ENCODE data around the gene PHEX.

PHEX gene

DNA sequence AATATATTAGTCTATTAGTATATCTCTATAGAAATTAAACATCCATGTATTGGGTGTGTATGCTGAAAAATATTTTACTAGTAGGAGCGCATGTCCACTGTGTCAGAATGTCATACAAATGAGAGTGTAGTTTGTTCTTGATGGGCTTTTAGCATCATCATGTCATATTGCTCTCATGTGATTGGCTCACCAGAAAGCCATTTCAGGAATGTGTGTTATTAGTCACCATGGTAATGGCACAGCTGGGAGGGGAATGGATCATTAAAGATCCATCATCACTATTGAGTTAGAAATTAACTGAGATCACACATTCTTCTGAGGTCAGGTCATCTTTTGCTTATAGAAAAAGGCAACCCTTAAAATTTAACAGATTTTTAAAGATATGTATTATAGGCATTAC is 77.3 kb downstream of the PHEX start:
- no peak for DNase-seq

DNA sequence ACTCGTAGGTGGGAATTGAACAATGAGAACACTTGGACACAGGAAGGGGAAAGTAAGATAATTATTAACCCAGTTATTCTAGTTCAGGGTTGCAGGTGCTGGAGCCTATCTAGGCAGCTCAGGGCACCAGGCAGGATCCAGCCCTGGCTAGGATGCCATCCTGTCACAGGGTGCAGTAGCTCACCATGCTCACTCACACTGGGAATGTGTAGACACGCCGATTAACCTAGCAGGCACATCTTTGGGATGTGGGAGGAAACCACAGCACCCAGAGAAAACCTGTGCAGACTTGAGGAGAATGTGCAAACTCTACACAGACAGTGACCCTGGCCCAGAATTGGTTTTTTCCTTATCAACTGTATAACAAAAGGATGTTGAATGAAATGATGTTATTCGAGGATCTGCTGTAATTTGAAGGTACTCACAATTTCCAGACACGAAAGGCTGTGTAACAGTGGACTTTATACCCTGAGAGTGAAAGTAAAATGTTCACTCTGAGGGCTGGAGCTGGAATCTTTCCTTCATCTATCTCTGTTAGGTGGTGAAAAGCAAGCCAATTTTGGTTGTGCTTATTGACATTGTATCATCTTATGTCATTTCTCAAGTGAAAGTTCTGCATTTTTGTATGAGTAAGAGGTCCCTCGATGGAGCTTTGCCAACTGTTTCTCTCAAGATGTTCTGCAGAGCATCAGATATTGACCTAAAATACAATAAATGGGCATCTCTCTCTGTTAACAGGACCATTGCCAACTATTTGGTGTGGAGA is 78.8 kb downstream of the PHEX start:
- DNase-seq, result no peak

DNA sequence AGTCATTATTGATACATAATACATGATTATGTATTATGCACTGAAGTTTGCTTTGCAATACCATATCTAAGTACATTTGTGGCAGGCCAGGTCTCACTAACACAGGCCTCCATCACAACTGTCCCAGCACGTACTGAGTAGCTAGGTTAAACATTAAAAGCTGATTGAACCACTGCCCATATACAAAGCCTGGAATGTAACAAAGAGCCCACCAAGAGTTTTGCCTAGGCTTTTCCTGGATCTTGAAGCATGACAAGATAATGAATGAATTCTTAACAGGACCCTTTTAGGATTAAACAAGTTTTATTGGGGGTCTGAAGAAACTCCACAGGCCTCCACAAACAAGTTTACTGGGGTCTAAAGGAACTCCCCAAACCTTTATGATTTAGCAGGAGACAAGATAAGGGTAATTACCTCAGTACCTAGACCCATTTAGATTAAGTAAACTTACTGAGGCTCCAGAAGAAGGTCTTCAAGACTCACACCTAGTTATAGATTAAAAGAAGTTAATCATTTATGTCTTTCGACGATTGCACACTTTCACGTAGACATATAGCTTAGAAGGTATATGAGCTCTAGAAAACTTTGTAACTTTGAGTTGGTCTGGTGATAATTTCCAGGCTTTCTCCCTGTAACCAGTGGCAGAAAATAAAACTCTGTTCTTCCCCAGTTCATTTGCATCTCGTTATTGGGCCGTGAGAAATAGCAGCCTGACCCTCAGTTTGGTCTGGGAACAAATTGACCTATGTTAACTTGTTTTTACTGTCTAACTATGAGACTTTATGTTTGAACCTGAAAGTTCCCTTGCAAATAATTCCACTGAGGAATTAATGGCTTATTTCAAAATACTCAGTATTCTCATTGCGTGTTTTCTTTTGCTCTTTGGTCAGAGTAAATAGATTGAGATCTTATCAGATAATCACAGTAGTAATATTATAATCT is 84.8 kb downstream of the PHEX start:
- no peak for DNase-seq

GRCh38 chrX:22117633-22118032 is 85.5 kb downstream of the PHEX start:
- DNase-seq, result no peak

- no peak for DNase-seq
These were observed 86.2 kb downstream of the PHEX start for GRCh38 chrX:22118161-22118830.

DNA sequence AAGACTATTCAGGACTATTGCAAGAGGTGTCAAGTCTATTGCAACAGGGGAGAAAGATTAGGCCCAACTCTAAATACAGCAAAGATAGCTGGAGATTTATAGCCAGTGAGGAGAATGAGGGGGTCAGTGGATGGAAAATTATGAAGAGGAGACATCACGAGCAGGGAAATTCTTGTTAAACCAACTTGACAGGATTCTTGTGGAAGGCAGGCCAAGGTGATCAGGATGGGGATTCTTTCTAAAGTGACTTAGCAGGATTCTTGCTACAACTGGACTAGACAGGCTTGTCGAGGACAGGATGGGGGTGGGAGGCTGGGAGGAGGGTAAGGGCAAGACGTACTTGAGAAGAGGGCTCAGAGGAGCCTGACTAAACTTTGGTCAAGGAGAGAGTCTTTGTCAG is 89.0 kb downstream of the PHEX start:
- DNase-seq, result no peak

DNA sequence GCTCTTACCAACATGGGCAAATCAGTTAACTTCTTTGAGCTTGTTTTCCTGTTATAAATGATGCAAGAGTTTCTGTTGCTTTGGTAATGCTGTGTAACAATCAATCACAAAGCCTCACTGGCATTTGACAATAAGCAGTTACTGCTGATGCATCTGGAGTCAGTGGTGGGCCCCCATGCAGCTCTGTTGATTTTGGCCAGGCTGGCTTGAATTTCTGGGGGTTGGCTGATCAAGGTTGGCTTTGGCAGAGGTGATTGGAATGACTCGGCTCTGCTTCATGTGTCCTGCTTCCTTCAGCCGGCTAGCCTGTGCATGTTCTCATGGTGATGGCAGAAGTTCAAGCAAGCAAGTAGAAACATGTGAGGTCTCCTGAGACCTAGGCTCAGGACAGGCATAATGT is 90.4 kb downstream of the PHEX start:
- no peak for DNase-seq

DNA sequence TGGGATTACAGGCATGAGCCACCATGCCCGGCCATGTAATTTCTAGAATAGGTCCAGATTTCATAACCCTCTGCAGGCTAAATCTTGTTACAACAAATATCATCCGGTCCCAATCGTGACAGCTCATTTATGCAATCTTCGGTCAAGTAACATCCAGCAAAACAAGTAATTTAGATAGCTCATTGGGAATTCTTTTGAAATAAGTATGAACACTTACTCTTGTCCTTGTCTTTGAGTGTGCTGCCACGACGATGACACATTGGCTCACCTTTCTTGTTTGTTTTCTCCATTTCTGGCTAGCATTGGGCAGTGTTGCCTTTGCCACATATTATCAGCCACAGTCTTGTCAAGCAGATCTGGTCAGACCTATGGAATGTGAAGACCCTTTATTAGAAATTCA is 92.0 kb downstream of the PHEX start:
- no peak for DNase-seq

DNA sequence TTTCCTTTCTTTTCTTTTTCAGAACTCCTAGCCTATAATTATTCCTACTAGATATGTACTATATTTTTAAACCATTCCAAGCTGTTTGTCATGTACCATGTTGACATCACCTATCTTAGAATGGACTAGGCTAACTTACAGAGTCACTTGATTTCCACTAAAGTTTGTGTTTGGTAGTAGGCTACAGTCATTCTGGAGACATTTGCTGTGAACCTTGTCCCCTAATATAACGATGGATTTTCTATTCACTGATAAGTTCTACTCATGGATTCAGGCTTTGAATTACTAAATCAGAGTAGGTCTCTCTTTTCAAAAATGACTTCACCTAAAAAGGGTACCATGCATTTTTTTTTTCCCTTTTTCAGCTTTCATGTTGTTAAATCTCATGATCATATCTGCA is 93.4 kb downstream of the PHEX start:
- no peak for DNase-seq

DNA sequence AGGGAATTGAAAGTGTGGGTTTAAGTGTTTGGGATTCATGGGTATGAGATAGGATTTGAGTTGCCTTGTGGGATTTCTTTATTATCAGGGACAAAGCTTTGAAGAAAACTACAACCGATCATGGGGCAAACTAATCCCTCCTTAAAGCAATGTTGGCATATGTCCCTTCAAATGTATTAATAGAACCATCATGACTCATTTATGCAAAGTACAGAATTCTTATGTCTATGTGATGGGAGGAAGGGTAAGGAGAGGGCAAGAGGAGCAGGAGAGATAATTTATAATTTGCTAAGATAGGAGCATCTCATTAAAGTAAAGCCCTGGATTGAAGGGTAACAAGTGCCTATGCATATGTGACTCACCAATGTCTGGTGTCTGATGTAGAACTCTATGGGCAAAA is 94.2 kb downstream of the PHEX start:
- no peak for DNase-seq

DNA sequence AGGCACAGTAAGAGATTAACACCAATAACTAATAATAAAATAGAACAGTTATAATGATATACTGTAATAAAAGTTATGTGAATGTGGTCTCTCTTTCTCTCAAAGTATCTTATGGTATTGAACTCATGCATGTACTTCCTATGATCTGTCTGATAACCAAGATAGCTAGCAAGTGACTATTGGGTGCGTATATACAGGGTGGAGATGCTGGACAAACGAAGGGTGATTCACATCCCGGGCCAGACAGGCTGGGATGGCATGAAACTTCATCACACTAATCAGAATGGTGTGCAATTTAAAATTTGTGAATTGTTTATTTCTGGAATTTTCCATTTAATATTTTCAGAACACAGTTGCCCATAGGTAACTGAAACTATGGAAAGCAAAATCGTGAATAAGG is 96.8 kb downstream of the PHEX start:
- no peak for DNase-seq

DNA sequence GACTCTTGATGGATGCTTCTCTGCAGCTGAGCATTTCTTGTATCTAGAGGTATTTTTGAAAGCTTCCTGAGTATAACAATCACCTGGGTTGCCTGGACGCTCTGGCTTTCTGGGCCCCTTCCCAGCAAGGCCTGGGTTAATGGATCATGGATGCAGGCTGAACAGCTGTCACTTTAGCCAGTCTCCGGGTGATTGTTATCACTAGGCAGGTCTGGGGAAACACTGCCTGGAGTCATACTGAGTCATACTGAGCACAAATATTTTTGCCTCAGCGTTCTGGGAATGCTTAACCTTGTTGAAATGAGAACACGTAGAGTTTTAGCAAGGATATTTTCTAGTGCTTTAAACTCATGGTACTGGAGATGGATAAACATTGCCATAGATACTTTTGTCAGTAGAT is 102.6 kb downstream of the PHEX start:
- DNase-seq, result no peak

DNA sequence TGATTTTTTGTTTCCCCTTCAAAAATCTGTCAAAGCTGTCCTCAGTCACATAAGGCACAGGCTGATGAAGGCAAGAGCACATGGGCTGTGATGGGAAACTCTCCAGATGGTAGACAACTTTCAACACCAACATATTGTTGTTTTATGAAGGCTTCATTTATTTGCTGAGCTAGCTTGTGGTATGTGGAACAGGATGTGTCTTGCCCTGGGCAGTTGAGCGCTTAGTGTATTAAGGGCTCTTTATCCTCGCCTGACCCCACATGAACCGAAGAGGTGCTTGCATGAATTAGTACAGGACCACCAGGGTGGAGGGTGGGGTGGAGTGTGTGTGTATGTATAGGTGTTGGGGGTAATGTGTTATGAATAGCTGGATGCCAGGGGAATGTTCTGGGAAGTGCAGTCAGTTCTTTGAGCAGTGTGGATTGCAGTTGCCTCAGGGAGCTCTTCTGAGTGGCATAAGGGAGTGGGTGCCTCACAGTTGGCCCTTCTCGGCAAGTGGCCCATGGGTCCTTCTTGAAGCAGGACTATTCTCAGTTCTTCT is 103.1 kb downstream of the PHEX start:
- no peak for DNase-seq

GRCh38 chrX:22135994-22136684 is 104.0 kb downstream of the PHEX start:
- no peak for DNase-seq

- no peak for DNase-seq
These were observed 104.6 kb downstream of the PHEX start for GRCh38 chrX:22136711-22137110.

DNA sequence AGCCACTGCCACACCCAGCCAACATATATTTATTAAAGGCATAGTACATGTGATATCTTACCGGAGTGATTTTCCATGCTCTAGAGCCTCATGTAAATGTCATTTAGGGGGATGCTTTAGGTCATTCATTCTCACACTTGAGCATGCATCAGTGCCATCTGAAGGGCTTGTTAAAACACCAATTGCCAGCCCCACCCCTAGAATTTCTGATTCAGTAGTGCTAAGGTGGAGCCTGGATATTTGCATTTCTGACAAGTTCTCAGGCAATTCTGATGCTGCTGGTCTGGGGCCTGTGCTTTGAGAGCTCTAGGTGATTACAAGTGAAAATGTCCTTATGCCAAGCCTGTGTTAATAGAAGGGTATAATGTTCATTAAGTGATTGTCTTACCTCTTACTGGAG is 107.7 kb downstream of the PHEX start:
- no peak for DNase-seq

- DNase-seq, result no peak
These were observed 109.1 kb downstream of the PHEX start for GRCh38 chrX:22141047-22141730.

DNA sequence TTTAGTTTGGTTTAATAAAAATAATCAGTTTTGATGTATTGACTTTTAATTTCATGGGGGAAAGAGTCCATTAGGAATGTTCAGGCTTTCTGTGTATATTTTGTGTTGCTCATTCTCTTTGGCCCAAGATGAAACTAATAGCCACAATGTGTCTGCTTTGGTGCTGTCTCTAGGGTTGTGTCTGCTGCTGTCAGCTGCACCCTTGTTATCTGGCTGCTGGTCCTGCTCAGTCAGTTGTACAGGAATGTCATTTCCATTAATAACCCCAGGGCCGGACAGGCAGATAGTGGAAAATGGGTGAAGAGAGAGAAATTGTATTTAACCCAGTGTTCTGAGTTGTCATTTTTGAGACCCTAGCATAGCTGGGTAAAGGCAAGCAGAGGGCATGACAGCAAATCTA is 115.1 kb downstream of the PHEX start:
- DNase-seq, result no peak

DNA sequence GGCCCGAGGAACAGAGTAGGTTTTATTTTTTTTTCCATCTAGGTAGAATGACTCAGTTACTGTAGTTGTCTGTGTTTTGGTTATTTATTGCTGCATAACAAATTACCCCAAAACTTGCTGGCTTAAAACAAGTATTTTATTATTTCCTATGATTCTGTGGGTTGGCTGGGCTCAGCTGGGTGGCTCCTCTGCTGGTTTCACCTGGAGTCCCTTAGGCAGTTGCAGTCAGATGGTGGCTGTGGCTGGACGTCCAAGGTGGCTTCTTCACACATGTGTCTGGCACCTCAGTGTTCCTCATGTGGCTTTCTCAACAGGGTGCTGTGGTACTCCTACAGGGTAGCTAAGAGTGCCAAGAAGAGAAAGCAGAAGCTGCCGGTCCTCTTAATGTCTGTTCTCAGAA is 115.8 kb downstream of the PHEX start:
- DNase-seq, result no peak

DNA sequence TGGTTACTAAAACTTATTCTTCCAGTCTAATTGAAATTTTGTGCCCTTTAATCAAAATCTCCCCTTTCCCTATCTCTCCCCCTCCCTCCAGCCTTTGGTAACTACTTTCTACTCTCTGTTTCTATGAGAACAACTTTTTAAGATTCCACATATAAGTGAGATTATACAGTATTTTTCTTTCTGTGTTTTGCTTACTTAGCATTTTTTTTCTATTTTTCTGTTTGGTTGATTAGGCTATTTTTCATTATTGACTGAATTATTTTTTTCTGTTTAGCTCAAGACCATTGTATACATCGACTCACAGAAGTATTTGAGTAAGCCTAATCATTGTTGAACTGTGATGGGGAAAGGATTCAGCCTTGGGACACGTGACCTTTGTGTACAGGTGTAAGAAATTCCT is 116.4 kb downstream of the PHEX start:
- no peak for DNase-seq

- no peak for DNase-seq
These were observed 118.2 kb downstream of the PHEX start for GRCh38 chrX:22150371-22150770.

GRCh38 chrX:22155126-22155525 is 123.0 kb downstream of the PHEX start:
- DNase-seq, result no peak

All from activated effector memory CD4-positive, alpha-beta T cell treated with anti-CD3 and anti-CD28 coated beads, Interleukin-2, amount 50 U/mL, for 16 hours (primary cell).